ENCODE measurements around the gene ZNF451. TPM values are rescaled to one million over a fixed set of nuclear protein-coding genes. Genes with fewer than 3 reads are reported as not detected.

The ZNF451 gene
- total RNA-seq, 1 experiment from 2014 or later, result 62.3 TPM

DNA sequence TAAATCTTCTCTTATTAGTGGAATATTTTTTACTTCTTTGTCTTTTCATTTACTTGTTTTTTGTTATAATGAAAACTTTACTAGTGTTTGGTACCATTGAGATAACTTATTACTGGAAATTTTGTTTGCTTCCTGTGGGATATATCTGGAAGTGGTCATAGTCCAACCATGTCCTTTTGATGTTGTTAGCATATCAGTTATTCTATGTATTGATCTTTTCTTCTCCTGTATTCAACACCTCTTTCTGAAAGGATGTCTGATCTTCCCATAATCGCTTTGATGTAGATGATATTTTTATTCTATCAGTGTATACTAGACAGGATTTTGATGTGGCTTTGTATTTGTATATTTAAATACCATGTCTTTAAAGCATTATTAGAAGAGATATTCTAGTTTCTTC is 17.0 kb downstream of the ZNF451 start:
- Histone ChIP-seq H3K4me3 (ENCODE audit: low read depth, low read length) (no peak overlapping the region), H3K9me3 (no peaks in the 10 kb centered on the region), H3K36me3 (ENCODE audit: control insufficient read depth, insufficient read depth, low read length) (no peaks in the 10 kb centered on the region), H3K4me1 (no peaks in the 10 kb centered on the region; the same call in 1 of the 2 replicates), H3K27me3 (replicated peaks; ENCODE audit: control insufficient read depth, insufficient read depth, low read length) (no peaks in the 10 kb centered on the region)
- ChIA-PET CTCF (no interaction called here), POLR2A (no interaction called here)
- DNase-seq, result no peak
- H3K36me3 Mint-ChIP-seq (ENCODE audit: insufficient read depth, unreplicated experiment), result peaks cover 47% of the 10 kb centered on the region
- TF ChIP-seq, protein P1, sequence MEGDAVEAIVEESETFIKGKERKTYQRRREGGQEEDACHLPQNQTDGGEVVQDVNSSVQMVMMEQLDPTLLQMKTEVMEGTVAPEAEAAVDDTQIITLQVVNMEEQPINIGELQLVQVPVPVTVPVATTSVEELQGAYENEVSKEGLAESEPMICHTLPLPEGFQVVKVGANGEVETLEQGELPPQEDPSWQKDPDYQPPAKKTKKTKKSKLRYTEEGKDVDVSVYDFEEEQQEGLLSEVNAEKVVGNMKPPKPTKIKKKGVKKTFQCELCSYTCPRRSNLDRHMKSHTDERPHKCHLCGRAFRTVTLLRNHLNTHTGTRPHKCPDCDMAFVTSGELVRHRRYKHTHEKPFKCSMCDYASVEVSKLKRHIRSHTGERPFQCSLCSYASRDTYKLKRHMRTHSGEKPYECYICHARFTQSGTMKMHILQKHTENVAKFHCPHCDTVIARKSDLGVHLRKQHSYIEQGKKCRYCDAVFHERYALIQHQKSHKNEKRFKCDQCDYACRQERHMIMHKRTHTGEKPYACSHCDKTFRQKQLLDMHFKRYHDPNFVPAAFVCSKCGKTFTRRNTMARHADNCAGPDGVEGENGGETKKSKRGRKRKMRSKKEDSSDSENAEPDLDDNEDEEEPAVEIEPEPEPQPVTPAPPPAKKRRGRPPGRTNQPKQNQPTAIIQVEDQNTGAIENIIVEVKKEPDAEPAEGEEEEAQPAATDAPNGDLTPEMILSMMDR (IDR thresholded peaks at IDR 0.05; ENCODE audit: insufficient read depth in 1 of 2, low read depth in 1 of 2, low read length in 1 of 2, severe bottlenecking in 1 of 2, unreplicated experiment in 1 of 2), result no peak
- no peak overlapping the region for H3K27ac Mint-ChIP-seq (ENCODE audit: unreplicated experiment)
- no peak overlapping the region for H3K4me3 Mint-ChIP-seq (ENCODE audit: unreplicated experiment)
- no TSS peak for BruUV-seq (replicated peaks)
- H3K9me3 Mint-ChIP-seq (ENCODE audit: unreplicated experiment), result no peaks in the 10 kb centered on the region
- intact Hi-C loops (cut with micrococcal nuclease; ENCODE audit: unreplicated experiment), result no loop called here
- no peaks in the 10 kb centered on the region for H3K27me3 Mint-ChIP-seq (ENCODE audit: insufficient read depth, unreplicated experiment)
- no peaks in the 10 kb centered on the region for H3K4me1 Mint-ChIP-seq (ENCODE audit: low read depth, unreplicated experiment)

DNA sequence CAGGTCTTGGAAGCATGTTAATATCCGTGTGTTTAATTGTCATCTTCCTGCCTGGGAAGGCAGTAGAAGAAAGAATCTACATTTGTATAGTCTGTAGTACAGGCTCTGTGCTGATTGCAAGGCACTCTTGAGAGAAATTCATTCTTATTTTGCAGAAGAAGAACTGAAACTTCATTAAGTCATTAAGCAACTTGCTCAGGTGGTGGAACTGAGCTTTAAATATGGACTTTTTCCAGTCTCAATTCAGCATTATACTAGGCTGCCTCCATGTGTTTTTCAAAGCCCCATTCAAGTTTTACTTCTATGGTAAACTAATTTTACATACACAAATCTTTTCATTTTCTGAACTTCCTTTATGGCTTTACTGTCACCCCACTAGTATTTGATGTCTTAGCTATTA is 18.7 kb downstream of the ZNF451 start:
- no peaks in the 10 kb centered on the region for H3K9me3 Mint-ChIP-seq (ENCODE audit: unreplicated experiment)
- H3K27me3 Mint-ChIP-seq (ENCODE audit: insufficient read depth, unreplicated experiment), result no peaks in the 10 kb centered on the region
- intact Hi-C loops (cut with micrococcal nuclease; ENCODE audit: unreplicated experiment), result no loop called here
- H3K4me1 ChIP-seq, result no peaks in the 10 kb centered on the region; the same call in 1 of the 2 replicates
- DNase-seq, result no peak
- peaks cover 30% of the 10 kb centered on the region for H3K36me3 Mint-ChIP-seq (ENCODE audit: insufficient read depth, unreplicated experiment)
- H3K36me3 ChIP-seq (ENCODE audit: control insufficient read depth, insufficient read depth, low read length), result no peaks in the 10 kb centered on the region
- no peak overlapping the region for H3K4me3 ChIP-seq (ENCODE audit: low read depth, low read length)
- H3K27me3 ChIP-seq (replicated peaks; ENCODE audit: control insufficient read depth, insufficient read depth, low read length), result no peaks in the 10 kb centered on the region
- CTCF ChIA-PET, result no interaction called here
- H3K27ac Mint-ChIP-seq (ENCODE audit: unreplicated experiment), result no peak overlapping the region
- TF ChIP-seq, protein P1 (IDR thresholded peaks at IDR 0.05; ENCODE audit: insufficient read depth in 1 of 2, low read depth in 1 of 2, low read length in 1 of 2, severe bottlenecking in 1 of 2, unreplicated experiment in 1 of 2), result no peak
- POLR2A ChIA-PET, result no interaction called here
- no peaks in the 10 kb centered on the region for H3K9me3 ChIP-seq
- no TSS peak for BruUV-seq (replicated peaks)
- no peak overlapping the region for H3K4me3 Mint-ChIP-seq (ENCODE audit: unreplicated experiment)
- no peaks in the 10 kb centered on the region for H3K4me1 Mint-ChIP-seq (ENCODE audit: low read depth, unreplicated experiment)

DNA sequence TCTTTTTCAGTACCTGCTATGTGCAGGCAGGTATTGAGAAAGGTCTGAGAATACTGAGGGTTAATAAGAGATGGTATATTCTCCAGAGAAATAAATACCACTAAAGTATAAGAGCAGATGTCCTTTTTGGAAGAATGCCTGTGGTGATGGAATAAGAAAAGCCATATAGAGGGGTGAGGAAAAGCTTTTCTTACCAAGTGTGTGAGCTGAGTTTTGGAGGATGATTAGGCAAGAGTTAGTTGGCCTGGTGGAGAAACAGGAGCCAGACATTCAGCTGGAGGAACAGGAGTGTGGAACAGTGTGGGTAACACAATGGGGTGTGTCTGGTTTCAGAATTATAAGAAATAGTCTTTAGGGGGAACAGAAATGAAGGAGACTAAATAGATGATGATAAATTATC is 19.9 kb downstream of the ZNF451 start:
- Histone ChIP-seq H3K4me1 (no peaks in the 10 kb centered on the region; the same call in 1 of the 2 replicates), H3K27me3 (replicated peaks; ENCODE audit: control insufficient read depth, insufficient read depth, low read length) (no peaks in the 10 kb centered on the region), H3K9me3 (no peaks in the 10 kb centered on the region), H3K4me3 (ENCODE audit: low read depth, low read length) (no peak overlapping the region), H3K36me3 (ENCODE audit: control insufficient read depth, insufficient read depth, low read length) (no peaks in the 10 kb centered on the region)
- ChIA-PET CTCF (no interaction called here), POLR2A (no interaction called here)
- H3K4me3 Mint-ChIP-seq (ENCODE audit: unreplicated experiment), result no peak overlapping the region
- no peaks in the 10 kb centered on the region for H3K9me3 Mint-ChIP-seq (ENCODE audit: unreplicated experiment)
- TF ChIP-seq, protein P1 (IDR thresholded peaks at IDR 0.05; ENCODE audit: insufficient read depth in 1 of 2, low read depth in 1 of 2, low read length in 1 of 2, severe bottlenecking in 1 of 2, unreplicated experiment in 1 of 2), result no peak
- H3K4me1 Mint-ChIP-seq (ENCODE audit: low read depth, unreplicated experiment), result no peaks in the 10 kb centered on the region
- no peak for DNase-seq
- intact Hi-C loops (cut with micrococcal nuclease; ENCODE audit: unreplicated experiment), result loop anchor here (10.0 kb wide), 1 partner anchor 65 kb away; the partner anchor contains the start of gene BAG2
- BruUV-seq (replicated peaks), result no TSS peak
- peaks cover 26% of the 10 kb centered on the region for H3K36me3 Mint-ChIP-seq (ENCODE audit: insufficient read depth, unreplicated experiment)
- H3K27ac Mint-ChIP-seq (ENCODE audit: unreplicated experiment), result no peak overlapping the region
- H3K27me3 Mint-ChIP-seq (ENCODE audit: insufficient read depth, unreplicated experiment), result no peaks in the 10 kb centered on the region

Data from Caco-2 (cell line).